ENCODE data around the gene PAPSS2.
"Not testable (repeated sequence)": the region's sequence is repeated elsewhere in the genome, so short reads cannot be mapped to it uniquely, and the experiment has no call there.

Gene PAPSS2

DNA sequence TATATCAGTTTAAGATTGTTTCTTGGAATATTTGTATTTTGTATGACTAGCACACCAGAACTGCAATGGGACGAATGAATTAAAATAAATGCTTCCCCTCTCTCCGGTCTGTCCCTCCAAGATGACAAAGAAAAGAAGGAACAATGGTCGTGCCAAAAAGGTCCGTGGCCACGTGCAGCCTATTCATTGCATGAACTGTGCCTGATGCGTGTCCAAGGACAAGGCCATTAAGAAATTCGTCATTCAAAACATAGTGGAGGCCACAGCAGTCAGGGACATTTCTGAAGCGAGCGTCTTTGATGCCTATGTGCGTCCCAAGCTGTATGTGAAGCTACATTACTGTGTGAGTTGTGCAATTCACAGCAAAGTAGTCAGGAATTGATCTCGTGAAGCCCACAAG, 17.2 kb upstream of the PAPSS2 start:
- DNase-seq (ENCODE audit: low read depth in 2 of 3, low spot score in 2 of 3), result no peak

GRCh38 chr10:87642988-87643387, 16.7 kb upstream of the PAPSS2 start:
- DNase-seq (ENCODE audit: low read depth in 2 of 3, low spot score in 2 of 3), result no peak

DNA sequence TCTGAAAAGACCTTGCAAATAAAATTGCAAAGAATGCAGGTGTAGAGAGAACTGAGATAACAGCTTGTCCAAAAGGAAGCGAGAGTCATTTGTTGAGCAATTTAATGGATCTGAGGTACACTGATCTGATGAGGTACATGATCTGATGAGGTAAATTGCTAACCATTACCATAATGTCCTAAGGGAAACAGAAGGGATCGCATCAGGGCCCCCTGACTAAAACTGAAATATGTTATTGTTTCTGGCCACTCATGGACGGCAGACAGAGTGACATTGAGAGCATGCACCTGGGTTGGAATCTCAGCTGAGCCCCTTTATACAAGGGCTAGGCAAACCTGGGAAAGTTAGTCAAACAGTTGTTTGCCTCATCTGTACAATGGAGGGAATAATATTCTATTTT, 15.8 kb upstream of the PAPSS2 start:
- DNase-seq (ENCODE audit: low read depth in 2 of 3, low spot score in 2 of 3), result no peak

GRCh38 chr10:87644500-87644899, 15.2 kb upstream of the PAPSS2 start:
- DNase-seq (ENCODE audit: low read depth in 2 of 3, low spot score in 2 of 3), result not testable (repeated sequence)

GRCh38 chr10:87646192-87646909, 13.3 kb upstream of the PAPSS2 start:
- no peak for DNase-seq (ENCODE audit: low read depth in 2 of 3, low spot score in 2 of 3)

DNA sequence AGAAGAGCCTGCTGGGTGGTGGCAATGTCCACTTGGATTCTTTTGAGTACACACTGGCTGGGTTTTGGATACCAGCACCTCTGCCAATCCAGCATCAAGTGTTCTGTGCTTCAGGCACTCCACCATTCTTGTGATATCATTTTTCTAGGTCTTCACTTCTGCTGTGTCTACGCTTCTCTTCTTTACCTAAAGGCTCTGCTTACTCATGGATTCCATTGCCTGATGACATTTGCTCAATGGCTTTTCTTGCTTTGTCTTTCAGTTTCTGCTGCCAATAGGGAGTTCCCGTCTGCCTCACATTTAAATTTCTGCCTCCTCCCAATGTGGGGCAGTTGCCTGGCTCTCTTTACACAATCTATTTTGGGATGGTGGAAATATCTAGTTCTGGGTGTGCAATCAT, 12.7 kb upstream of the PAPSS2 start:
- no peak for DNase-seq (ENCODE audit: low read depth in 2 of 3, low spot score in 2 of 3)

DNA sequence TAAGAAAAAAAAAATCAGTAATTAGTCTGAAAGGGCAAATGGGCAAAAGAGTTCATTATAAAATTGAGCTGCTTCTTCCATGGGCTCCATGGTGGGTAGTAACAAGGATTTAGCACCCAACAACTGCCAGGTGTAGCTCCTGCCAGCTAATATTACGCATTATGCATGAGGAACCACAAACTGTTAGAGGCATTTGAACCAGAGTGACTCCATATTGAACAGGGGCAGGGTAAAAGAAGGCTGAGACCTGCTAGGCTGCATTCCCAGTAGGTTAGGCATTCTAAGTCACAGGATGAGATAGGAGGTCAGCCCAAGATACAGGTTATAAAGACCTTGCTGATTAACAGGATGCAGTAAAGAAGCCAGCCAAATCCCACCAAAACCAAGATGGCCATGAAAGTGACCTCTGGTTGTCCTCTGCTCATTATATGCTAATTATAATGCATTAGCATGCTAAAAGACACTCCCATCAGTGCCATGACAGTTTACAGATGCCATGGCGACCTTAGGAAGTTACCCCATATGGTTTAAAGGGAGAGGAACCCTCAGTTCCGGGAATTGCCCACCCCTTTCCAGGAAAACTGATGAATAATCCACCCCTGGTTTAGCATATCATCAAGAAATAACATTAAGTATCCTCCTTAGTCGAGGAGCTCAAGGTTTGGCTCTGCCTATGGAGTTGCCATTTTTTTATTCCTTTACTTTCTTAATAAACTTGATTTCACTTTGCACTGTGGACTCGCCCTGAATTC, 8.7 kb upstream of the PAPSS2 start:
- DNase-seq (ENCODE audit: low read depth in 2 of 3, low spot score in 2 of 3), result no peak

- DNase-seq (ENCODE audit: low read depth in 2 of 3, low spot score in 2 of 3), result no peak
These were observed 7.9 kb upstream of the PAPSS2 start for GRCh38 chr10:87651801-87652200.

DNA sequence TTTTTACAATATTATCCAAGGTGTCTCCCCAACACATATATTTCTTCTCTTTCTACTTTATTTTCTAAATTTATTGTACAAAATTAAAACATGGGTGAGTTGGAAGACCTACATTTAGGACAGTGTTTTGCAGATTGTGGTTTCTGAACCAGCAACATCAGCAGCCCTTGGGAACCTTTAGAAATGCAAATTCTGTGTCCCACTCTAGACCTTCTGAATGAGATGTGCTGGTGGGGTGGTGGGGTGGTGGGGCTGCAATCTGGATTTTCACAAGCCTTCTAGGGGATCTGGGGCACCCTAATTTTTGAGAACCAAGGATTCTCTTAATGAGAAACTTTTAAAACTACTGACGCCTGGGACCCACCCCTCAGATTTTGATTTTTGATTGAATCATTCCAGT, 7.4 kb upstream of the PAPSS2 start:
- DNase-seq (ENCODE audit: low read depth in 2 of 3, low spot score in 2 of 3), result no peak

DNA sequence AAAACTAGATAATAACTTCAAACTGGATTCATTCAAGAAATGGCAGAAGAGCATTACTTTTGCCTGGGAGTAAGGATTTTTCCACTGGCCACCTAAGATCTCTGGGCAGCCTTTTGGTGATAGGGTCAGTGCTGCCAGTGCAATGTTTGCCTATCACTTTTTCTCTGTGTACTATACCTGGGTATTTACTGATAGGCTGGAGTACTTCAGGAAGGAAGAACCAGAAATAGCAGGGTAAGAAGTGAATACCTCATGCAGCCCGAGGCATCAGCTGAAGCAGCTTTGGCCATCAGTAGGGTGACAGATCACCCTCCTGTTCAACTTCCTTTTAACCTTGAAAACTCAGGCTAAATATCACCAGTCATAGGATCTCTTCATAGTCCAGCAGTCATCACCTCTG, 5.5 kb upstream of the PAPSS2 start:
- DNase-seq (ENCODE audit: low read depth in 2 of 3, low spot score in 2 of 3), result no peak

GRCh38 chr10:87656431-87657072, 3.1 kb upstream of the PAPSS2 start:
- DNase-seq (ENCODE audit: low read depth in 2 of 3, low spot score in 2 of 3), result no peak

- no peak for DNase-seq (ENCODE audit: low read depth in 2 of 3, low spot score in 2 of 3)
These were observed 2.3 kb upstream of the PAPSS2 start for GRCh38 chr10:87657371-87657770.

- DNase-seq (ENCODE audit: low read depth in 2 of 3, low spot score in 2 of 3), result no peak
These were observed 1.3 kb upstream of the PAPSS2 start for GRCh38 chr10:87658321-87658795.

GRCh38 chr10:87658858-87659555, 671 bp upstream of the PAPSS2 start:
- no peak for DNase-seq (ENCODE audit: low read depth in 2 of 3, low spot score in 2 of 3)

DNA sequence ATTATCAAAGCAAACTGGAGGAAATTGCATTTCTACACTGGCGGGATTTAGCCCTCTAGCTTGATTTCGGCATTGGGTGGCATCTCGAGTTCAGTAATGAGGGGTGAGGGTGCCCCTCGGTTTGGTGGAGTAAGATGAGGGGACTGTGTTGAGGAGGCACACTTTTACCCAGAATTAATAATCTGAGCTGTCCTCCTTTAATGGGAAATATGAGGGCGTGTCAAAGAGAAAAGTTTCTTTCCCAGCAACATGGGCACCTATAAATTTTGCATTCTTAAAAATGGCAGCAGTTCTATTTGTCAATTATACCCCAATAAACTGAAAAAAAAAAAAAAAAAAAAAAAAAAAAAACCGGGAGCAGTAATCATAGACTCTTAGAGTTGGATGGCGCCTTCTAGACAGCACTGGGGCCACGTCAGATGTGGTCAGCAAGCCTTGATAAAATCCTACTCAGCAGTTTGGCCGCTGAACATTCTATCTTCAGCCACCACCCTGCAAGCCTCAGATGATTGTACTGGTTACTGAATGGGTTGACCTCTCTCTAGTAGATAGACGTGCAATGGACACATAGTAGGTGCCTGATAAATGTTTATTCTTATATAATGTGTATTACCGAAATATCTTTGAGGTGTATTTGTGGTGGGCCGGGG, 931 bp downstream of the PAPSS2 start:
- no peak for DNase-seq (ENCODE audit: low read depth in 2 of 3, low spot score in 2 of 3)

- DNase-seq (ENCODE audit: low read depth in 2 of 3, low spot score in 2 of 3), result no peak
These were observed 2.4 kb downstream of the PAPSS2 start for GRCh38 chr10:87661861-87662785.

DNA sequence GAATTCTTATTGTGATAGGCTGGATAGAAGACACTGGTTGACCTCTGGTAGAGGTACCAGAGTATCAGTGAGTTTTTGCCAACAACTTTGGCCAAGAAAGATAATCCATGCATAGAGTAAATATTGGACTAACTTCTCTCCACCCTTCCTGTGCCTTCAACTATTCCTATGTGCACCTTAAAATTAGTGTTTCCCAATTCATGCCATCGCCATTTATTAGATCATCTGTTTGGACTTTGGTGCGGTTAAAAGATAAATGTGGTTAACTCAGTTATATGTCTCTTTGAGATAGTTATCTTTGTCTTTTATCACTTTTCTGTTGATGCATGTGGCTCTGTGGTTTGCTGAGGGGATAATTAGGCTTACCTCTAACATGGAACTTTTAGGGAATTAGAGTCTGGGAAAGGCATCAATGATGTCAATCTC, 4.6 kb downstream of the PAPSS2 start:
- no peak for DNase-seq (ENCODE audit: low read depth in 2 of 3, low spot score in 2 of 3)

GRCh38 chr10:87667493-87667892, 7.8 kb downstream of the PAPSS2 start:
- DNase-seq (ENCODE audit: low read depth in 2 of 3, low spot score in 2 of 3), result no peak

- no peak for DNase-seq (ENCODE audit: low read depth in 2 of 3, low spot score in 2 of 3)
These were observed 8.8 kb downstream of the PAPSS2 start for GRCh38 chr10:87668324-87669074.

All from activated CD8-positive, alpha-beta memory T cell treated with anti-CD3 and anti-CD28 coated beads for 48 hours (primary cell).